Right renal pelvis (tissue), 4 donors: ENCODE data around the gene SLC7A8. TPM values are rescaled to one million over a fixed set of nuclear protein-coding genes. Genes with fewer than 3 reads are reported as not detected.

Experiments used
- polyA plus RNA-seq, 4 donors: library from polyadenylated mRNA; unstranded; fragments of 120-200 nt; gene quantifications; one replicate each; pipeline ENCODE4 v1.2.1, GENCODE V29; 2013; ENCODE audit not compliant: insufficient read length in 4 of 4

Gene SLC7A8
- polyA plus RNA-seq, 4 donors: 88.7 to 100 (median 95.3) TPM

Other genes with a start within 250 kb of the SLC7A8 start
- gene HAUS4, start 226.6 kb downstream of the SLC7A8 start, polyA plus RNA-seq: 10 to 100 TPM; 50.3 to 57.8 (median 52.7) TPM
- 10 to 100 TPM; 72.6 to 92.4 (median 81.5) TPM for gene AJUBA, start 201.1 kb downstream of the SLC7A8 start, polyA plus RNA-seq
- gene C14orf93, start 173.5 kb downstream of the SLC7A8 start, polyA plus RNA-seq: 10 to 100 TPM; 16.9 to 20.4 (median 18.8) TPM
- 100 to 1,000 TPM; 188 to 243 (median 217) TPM for gene PSMB5, start 148.8 kb downstream of the SLC7A8 start, polyA plus RNA-seq
- under 1 TPM in 1 of 4 donors, not detected in 3; 0.09 TPM for gene PSMB11, start 141.4 kb downstream of the SLC7A8 start, polyA plus RNA-seq
- gene CDH24, start 126.1 kb downstream of the SLC7A8 start, polyA plus RNA-seq: 10 to 100 TPM; 20.4 to 24.9 (median 21.1) TPM
- 100 to 1,000 TPM; 218 to 267 (median 225) TPM for gene ACIN1, start 88.5 kb downstream of the SLC7A8 start, polyA plus RNA-seq
- 10 to 100 TPM; 79.9 to 87.9 (median 84.4) TPM for gene C14orf119, start 88.2 kb downstream of the SLC7A8 start, polyA plus RNA-seq
- under 1 TPM in 1 of 4 donors, not detected in 3; 0.04 TPM for gene CIROP, start 78.7 kb downstream of the SLC7A8 start, polyA plus RNA-seq
- gene CEBPE, start 64.4 kb downstream of the SLC7A8 start, polyA plus RNA-seq: under 1 TPM in 3 of 4 donors, not detected in 1; 0.13 to 0.32 (median 0.18) TPM
- gene RNF212B, start 54.3 kb upstream of the SLC7A8 start, polyA plus RNA-seq: 1 to 10 TPM; 1.1 to 1.8 (median 1.5) TPM
- gene HOMEZ, start 102.5 kb upstream of the SLC7A8 start, polyA plus RNA-seq: 10 to 100 TPM; 27.5 to 30.6 (median 28.2) TPM
- gene PPP1R3E, start 119.2 kb upstream of the SLC7A8 start, polyA plus RNA-seq: 10 to 100 TPM; 22.5 to 31.7 (median 25.0) TPM
- 10 to 100 TPM; 40.1 to 43.1 (median 40.9) TPM for gene BCL2L2, start 123.2 kb upstream of the SLC7A8 start, polyA plus RNA-seq
- gene PABPN1, start 137.8 kb upstream of the SLC7A8 start, polyA plus RNA-seq: 100 to 1,000 TPM; 243 to 268 (median 257) TPM
- gene SLC22A17, start 169.2 kb upstream of the SLC7A8 start, polyA plus RNA-seq: 10 to 100 TPM; 56.7 to 74.4 (median 61.3) TPM
- 10 to 100 TPM; 36.6 to 53.0 (median 40.1) TPM for gene EFS, start 181.5 kb upstream of the SLC7A8 start, polyA plus RNA-seq
- not detected for gene IL25, start 189.1 kb upstream of the SLC7A8 start, polyA plus RNA-seq
- 1 to 10 TPM; 2.0 to 3.3 (median 2.9) TPM for gene CMTM5, start 193.4 kb upstream of the SLC7A8 start, polyA plus RNA-seq
- under 1 TPM; 0.17 to 0.24 (median 0.22) TPM for gene MYH6, start 224.6 kb upstream of the SLC7A8 start, polyA plus RNA-seq